ENCODE measurements around the gene SLC25A19. TPM values are rescaled to one million over a fixed set of nuclear protein-coding genes. Genes with fewer than 3 reads are reported as not detected.

Gene SLC25A19
- total RNA-seq, 2 donors from 2014 or later: 8.8 to 10.2 TPM

DNA sequence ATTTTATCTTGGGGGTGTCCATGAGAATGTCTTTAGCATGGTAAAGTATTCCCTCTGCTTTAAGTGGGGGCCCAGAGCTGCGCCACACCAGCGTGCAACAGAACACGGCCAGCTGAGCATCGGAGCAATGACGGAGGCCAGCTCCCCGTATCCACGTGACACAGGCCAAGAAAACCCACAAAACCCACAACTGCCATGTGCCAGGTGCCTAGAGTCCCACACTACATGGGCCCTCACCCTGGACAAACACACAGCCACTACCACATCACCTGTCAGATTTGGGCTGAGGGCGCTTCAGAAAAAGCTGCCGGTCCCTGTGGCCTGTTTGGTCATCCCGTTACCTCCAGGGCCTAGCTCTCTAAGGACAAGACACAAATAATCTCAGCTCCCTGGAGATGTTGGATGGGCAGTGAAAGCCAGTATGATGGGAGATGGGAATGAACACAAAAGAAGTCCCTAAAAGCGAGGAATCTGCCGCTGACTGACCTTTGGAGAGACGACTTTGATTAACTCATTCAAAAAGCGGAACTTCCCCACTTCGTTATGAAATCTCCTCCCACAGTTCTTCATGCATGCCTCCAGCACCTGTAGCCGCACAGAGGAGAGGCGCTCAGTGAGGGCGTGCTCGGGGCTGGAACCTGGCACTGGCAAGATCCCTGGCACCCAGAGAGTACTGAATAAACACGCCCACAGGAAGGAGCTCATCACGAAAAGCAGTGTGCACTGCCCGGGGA, 44.9 kb downstream of the SLC25A19 start:
- TF ChIP-seq, protein P1, sequence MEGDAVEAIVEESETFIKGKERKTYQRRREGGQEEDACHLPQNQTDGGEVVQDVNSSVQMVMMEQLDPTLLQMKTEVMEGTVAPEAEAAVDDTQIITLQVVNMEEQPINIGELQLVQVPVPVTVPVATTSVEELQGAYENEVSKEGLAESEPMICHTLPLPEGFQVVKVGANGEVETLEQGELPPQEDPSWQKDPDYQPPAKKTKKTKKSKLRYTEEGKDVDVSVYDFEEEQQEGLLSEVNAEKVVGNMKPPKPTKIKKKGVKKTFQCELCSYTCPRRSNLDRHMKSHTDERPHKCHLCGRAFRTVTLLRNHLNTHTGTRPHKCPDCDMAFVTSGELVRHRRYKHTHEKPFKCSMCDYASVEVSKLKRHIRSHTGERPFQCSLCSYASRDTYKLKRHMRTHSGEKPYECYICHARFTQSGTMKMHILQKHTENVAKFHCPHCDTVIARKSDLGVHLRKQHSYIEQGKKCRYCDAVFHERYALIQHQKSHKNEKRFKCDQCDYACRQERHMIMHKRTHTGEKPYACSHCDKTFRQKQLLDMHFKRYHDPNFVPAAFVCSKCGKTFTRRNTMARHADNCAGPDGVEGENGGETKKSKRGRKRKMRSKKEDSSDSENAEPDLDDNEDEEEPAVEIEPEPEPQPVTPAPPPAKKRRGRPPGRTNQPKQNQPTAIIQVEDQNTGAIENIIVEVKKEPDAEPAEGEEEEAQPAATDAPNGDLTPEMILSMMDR (IDR thresholded peaks at IDR 0.05): no peak
- H3K27ac ChIP-seq: no peak overlapping the region
- H3K27me3 ChIP-seq: no peaks in the 10 kb centered on the region
- peaks cover 72% of the 10 kb centered on the region for H3K36me3 ChIP-seq
- no peaks in the 10 kb centered on the region for H3K9me3 ChIP-seq
- DNase-seq (ENCODE audit: low spot score): no peak
- no peak overlapping the region for H3K4me3 ChIP-seq
- peaks cover 0 to 3% of the 10 kb centered on the region in 2 donors for H3K4me1 ChIP-seq

DNA sequence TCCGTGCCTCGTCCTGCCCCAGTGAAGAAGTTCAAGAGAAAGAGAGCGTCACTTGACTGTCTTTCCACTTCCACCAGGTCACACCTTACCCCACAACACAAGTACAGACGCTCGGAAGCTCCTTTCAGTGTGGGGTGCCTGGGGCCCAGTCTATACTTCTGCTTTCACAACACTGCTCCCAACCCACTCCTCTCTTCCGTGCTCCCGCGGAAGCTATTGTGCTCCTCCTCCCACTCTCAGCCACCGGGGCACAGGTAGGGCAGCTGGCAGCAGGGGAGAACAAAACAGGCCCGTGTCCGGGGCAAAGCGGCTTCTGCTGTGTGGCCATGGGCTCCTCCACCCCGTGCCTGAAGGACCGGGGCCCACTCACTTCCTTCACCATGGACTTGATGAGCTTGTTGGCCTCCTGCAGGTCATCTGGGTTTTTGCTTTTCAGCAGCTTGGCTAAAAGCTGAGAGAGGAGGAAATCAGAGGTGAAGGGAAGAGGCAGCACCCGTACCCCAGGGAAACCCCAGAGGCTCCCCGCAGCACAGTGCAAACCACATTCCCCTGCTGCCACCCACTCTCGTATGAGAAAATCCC, 46.7 kb downstream of the SLC25A19 start:
- Histone ChIP-seq H3K4me3 (no peak overlapping the region), H3K27me3 (no peaks in the 10 kb centered on the region), H3K36me3 (peaks cover 88% of the 10 kb centered on the region), H3K27ac (no peak overlapping the region), H3K9me3 (no peaks in the 10 kb centered on the region), H3K4me1 (peaks cover 0 to 12% of the 10 kb centered on the region in 2 donors)
- DNase-seq (ENCODE audit: low spot score): no peak
- TF ChIP-seq, protein P1 (IDR thresholded peaks at IDR 0.05): no peak

DNA sequence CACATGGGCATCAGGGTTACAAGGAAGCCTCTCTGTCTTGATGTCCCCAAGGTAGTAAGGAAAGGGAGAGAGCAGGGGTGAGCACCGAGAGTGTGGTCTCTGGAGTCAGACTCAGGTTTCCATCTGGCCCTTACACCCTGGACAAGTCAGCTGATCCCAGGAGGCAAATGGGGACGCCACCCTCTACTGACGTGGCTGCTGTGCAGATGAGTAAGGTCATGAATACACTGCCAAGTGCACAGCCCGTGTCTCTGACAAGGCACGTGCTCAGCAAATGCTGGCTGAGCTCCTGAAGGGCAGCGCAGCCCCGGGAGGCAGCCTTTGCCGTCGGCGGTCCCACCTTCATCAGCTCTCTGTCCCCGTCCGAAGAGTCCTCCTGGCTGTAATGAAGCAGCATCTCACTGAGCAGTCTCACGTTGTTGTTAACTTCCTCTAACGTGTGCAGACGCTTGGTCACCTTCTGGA, 47.2 kb downstream of the SLC25A19 start:
- TF ChIP-seq, protein P1 (IDR thresholded peaks at IDR 0.05): no peak
- no peaks in the 10 kb centered on the region for H3K9me3 ChIP-seq
- peaks cover 91% of the 10 kb centered on the region for H3K36me3 ChIP-seq
- no peaks in the 10 kb centered on the region for H3K27me3 ChIP-seq
- no peak for DNase-seq (ENCODE audit: low spot score)
- H3K27ac ChIP-seq: no peak overlapping the region
- no peak overlapping the region for H3K4me3 ChIP-seq
- peaks cover 0 to 17% of the 10 kb centered on the region in 2 donors for H3K4me1 ChIP-seq

DNA sequence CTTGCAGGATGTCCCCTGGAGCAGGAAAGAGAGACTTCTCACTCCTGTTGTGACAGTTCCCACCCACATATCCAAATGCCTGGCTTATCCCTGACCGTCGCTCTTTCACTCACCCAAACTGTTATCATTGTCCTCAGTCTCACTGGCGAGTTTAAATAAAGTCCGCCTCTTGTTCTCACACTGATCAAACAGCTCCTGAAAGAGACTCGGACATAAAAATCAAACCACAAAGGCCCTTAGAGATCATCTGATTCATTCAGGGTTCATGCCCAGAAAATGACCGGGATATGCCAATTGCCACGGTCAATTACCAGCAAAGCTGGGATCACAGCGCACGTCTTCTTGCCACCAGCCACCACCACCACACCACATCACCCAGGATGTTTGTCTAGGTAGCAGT, 47.7 kb downstream of the SLC25A19 start:
- TF ChIP-seq, protein P1 (IDR thresholded peaks at IDR 0.05): no peak
- Histone ChIP-seq H3K9me3 (no peaks in the 10 kb centered on the region), H3K27me3 (no peaks in the 10 kb centered on the region), H3K4me1 (peaks cover 0 to 17% of the 10 kb centered on the region in 2 donors), H3K27ac (no peak overlapping the region), H3K4me3 (no peak overlapping the region), H3K36me3 (peaks cover 94% of the 10 kb centered on the region)
- no peak for DNase-seq (ENCODE audit: low spot score)

DNA sequence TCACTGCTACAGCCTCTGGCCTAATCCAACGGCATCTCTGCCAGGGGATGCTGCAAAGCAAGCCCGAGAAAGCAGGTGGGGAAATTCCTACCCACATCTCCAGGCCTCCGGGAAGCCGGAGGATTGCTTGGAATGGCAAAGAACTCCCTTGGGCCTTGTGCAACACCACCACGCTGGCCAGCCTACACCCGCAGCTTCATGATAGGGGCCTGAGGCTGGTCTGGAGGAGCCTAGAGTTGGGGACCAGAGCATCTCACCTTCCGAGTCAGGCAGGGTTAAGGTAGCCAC, 48.1 kb downstream of the SLC25A19 start:
- no peaks in the 10 kb centered on the region for H3K9me3 ChIP-seq
- no peak for DNase-seq (ENCODE audit: low spot score)
- peaks cover 0 to 17% of the 10 kb centered on the region in 2 donors for H3K4me1 ChIP-seq
- peaks cover 94% of the 10 kb centered on the region for H3K36me3 ChIP-seq
- H3K4me3 ChIP-seq: no peak overlapping the region
- H3K27ac ChIP-seq: no peak overlapping the region
- no peaks in the 10 kb centered on the region for H3K27me3 ChIP-seq
- TF ChIP-seq, protein P1 (IDR thresholded peaks at IDR 0.05): no peak

All from right atrium auricular region (tissue), 2 donors.